Neuronal stem cell (in vitro differentiated cells): ENCODE measurements around the gene PFKP.

ENCODE experiments used
- DNase-seq: peaks from one replicate; pipeline ENCODE4 v3.0.0-alpha.2; 2013; ENCODE audit warnings: low spot score
- H2AFZ ChIP-seq: one replicate; pipeline ENCODE4 v1.6.1; 2013; ENCODE audit warnings: mild to moderate bottlenecking, low read length, inconsistent platforms
- H2AK5ac ChIP-seq: 2 replicates; pipeline ENCODE4 v1.6.1; 2013; ENCODE audit warnings: low read depth, mild to moderate bottlenecking, inconsistent platforms, low read length, moderate library complexity, mixed read lengths
- H2BK120ac ChIP-seq: 2 replicates; pipeline ENCODE4 v1.6.1; 2013; ENCODE audit warnings: low read depth, mild to moderate bottlenecking, inconsistent platforms, low read length, moderate library complexity, mixed read lengths
- H2BK12ac ChIP-seq: one replicate; pipeline ENCODE4 v1.6.1; 2013; ENCODE audit warnings: low read length, inconsistent platforms
- H2BK15ac ChIP-seq: 2 replicates; pipeline ENCODE4 v1.6.1; 2013; ENCODE audit warnings: mild to moderate bottlenecking, low read length, inconsistent platforms, mixed read lengths
- H2BK5ac ChIP-seq: one replicate; pipeline ENCODE4 v1.6.1; 2013; ENCODE audit warnings: inconsistent platforms, mild to moderate bottlenecking, low read length, moderate library complexity
- H3K14ac ChIP-seq: one replicate; pipeline ENCODE4 v1.6.1; 2013; ENCODE audit warnings: low read length, inconsistent platforms
- H3K18ac ChIP-seq: 2 replicates; pipeline ENCODE4 v1.6.1; 2013; ENCODE audit warnings: low read length, inconsistent platforms
- H3K23ac ChIP-seq: 2 replicates; pipeline ENCODE4 v1.6.1; 2013; ENCODE audit warnings: low read depth, mild to moderate bottlenecking, mixed read lengths, low read length, inconsistent platforms; ENCODE audit not compliant: poor library complexity
- H3K27ac ChIP-seq: replicated peaks from 3 replicates; pipeline ENCODE4 v1.5.1; 2013; ENCODE audit warnings: low read length, inconsistent platforms
- H3K27me3 ChIP-seq, 3 experiments: 2 replicates each; pipeline ENCODE4 v1.6.1; 2013; ENCODE audit warnings: low read length in 3 of 3, mild to moderate bottlenecking in 2 of 3, inconsistent platforms in 1 of 3, low read depth in 1 of 3, mixed read lengths in 1 of 3, moderate library complexity in 1 of 3; ENCODE audit not compliant: control insufficient read depth in 3 of 3, insufficient read depth in 3 of 3
- H3K36me3 ChIP-seq, 2 donors: replicated peaks in 1 of 2; 2 replicates each; pipeline ENCODE4 v1.6.1; 2013; ENCODE audit warnings: low read length in 2 of 2; ENCODE audit not compliant: control insufficient read depth in 2 of 2, insufficient read depth in 2 of 2
- H3K4ac ChIP-seq: 2 replicates; pipeline ENCODE4 v1.6.1; 2013; ENCODE audit warnings: inconsistent platforms, mild to moderate bottlenecking, low read length, moderate library complexity
- H3K4me1 ChIP-seq, 2 donors: 1 replicate in 1 of 2; 2 replicates in 1 of 2; pipeline ENCODE4 v1.6.1; 2013; ENCODE audit warnings: low read length in 2 of 2, low read depth in 1 of 2; ENCODE audit not compliant: control insufficient read depth in 2 of 2, insufficient read depth in 1 of 2
- H3K4me2 ChIP-seq: one replicate; pipeline ENCODE4 v1.6.1; 2013; ENCODE audit warnings: mild to moderate bottlenecking, low read length, inconsistent platforms; ENCODE audit not compliant: insufficient read depth, poor library complexity, severe bottlenecking
- H3K4me3 ChIP-seq, 2 donors: 2 replicates each; pipeline ENCODE4 v1.5.1; 2013; ENCODE audit warnings: low read length in 2 of 2, mild to moderate bottlenecking in 2 of 2, inconsistent platforms in 1 of 2, moderate library complexity in 1 of 2
- H3K79me1 ChIP-seq: one replicate; pipeline ENCODE4 v1.6.1; 2013; ENCODE audit warnings: low read depth, mild to moderate bottlenecking, inconsistent platforms, low read length, moderate library complexity
- H3K9ac ChIP-seq: one replicate; pipeline ENCODE4 v1.6.1; 2013; ENCODE audit warnings: mild to moderate bottlenecking, low read depth, low read length, inconsistent platforms; ENCODE audit not compliant: poor library complexity
- H3K9me3 ChIP-seq, 2 donors: replicated peaks in 1 of 2; 2 replicates each; pipeline versions ENCODE3 to v1.6.1; 2013; ENCODE audit warnings: low read length in 2 of 2, mild to moderate bottlenecking in 2 of 2, inconsistent platforms in 1 of 2, low read depth in 1 of 2, mixed read lengths in 1 of 2, moderate library complexity in 1 of 2; ENCODE audit not compliant: control insufficient read depth in 2 of 2, insufficient read depth in 1 of 2
- H4K8ac ChIP-seq: one replicate; pipeline ENCODE4 v1.6.1; 2013; ENCODE audit warnings: low read depth, mild to moderate bottlenecking, inconsistent platforms, low read length, moderate library complexity
- H4K91ac ChIP-seq: one replicate; pipeline ENCODE4 v1.6.1; 2013; ENCODE audit warnings: low read length, low read depth, mild to moderate bottlenecking, inconsistent platforms; ENCODE audit not compliant: poor library complexity
- whole genome bisulfite sequencing, 2 donors: extraction: QIAGEN DNeasy Blood & Tissue Kit; methylation state at CpG; one replicate each; pipeline ENCODE4 v1.1.7; 2013; ENCODE audit warnings: missing lambda C conversion rate in 2 of 2, mixed read lengths in 1 of 2; ENCODE audit not compliant: insufficient read length in 2 of 2, insufficient replicate concordance in 1 of 2; ENCODE audit errors: extremely low coverage in 2 of 2; 5-methylcytosine and 5-hydroxymethylcytosine counted together

PFKP gene

DNA sequence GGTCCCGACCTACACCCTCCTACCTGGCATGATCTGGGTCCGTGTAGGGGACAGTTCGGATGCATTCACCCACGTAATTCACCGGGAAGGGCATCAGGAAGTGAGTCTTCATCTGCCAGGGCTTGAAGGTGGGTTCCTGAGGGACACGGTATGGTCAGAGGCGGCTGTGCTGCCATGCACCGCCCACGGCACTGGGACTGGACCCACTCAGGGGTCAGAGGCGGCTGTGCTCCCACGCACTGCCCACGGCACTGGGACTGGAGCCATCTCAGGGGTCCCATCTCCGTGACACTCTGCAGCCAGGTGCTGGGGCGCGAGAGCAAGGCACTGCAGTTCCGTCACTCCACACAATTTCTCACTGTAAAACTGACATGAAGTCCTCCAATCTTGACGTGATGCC is 76.0 kb downstream of the PFKP start:
- H3K27ac ChIP-seq = no peak overlapping the region
- no peaks in the 10 kb centered on the region for H3K27me3 ChIP-seq
- no peak overlapping the region for H2BK5ac ChIP-seq
- no peaks in the 10 kb centered on the region for H3K4me1 ChIP-seq
- H3K9ac ChIP-seq = peak overlapping the region; percentile 40
- peak overlapping the region; percentile 39 for H4K91ac ChIP-seq
- H3K4ac ChIP-seq = no peak overlapping the region
- H3K79me1 ChIP-seq = no peaks in the 10 kb centered on the region
- DNase-seq = no peak
- H2BK12ac ChIP-seq = peak overlapping the region; percentile 50
- peaks cover 29 to 100% of the 10 kb centered on the region in 2 donors for H3K36me3 ChIP-seq
- no peak overlapping the region for H3K4me2 ChIP-seq
- no peak overlapping the region for H2BK15ac ChIP-seq
- H3K18ac ChIP-seq = no peak overlapping the region
- H2AFZ ChIP-seq = no peak overlapping the region
- no peaks in the 10 kb centered on the region for H3K9me3 ChIP-seq
- H2BK120ac ChIP-seq = no peak overlapping the region
- no peak overlapping the region for H3K14ac ChIP-seq
- no CpG with 5 or more reads among the region's 17 CpGs for WGBS, 2 donors
- H4K8ac ChIP-seq = no peak overlapping the region
- no peak overlapping the region for H3K23ac ChIP-seq
- no peak overlapping the region for H3K4me3 ChIP-seq
- H2AK5ac ChIP-seq = no peak overlapping the region

DNA sequence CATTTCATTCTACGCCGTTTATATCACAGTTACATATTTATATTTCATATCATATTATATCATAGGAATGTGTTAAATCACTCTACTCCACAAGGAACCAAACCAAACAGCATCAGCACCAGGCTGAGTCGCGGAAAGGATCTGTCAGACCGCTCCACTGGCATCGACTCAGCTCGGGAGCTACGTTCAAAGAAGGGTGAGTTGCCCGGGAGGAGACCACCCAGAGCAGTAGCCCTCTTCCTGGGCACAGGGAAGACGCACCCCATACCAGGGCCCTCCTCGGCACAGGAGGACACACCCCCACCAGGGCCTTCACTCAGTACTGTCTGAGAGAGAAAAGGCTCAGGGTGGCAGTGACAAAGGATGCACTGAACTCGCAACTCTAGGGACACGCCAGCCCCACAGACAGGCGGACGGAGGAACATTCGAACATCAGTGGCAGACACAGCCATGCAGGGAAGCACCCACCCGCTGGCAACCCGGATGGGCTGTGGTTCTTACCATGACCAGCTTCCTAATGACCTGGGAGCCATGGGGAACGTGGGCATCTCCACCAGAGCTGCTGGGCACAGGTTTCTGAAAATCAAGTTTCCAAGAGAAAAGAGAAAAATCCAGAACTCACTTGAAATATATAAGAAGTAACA is 76.6 kb downstream of the PFKP start:
- no peak overlapping the region for H3K4me2 ChIP-seq
- H2BK15ac ChIP-seq = no peak overlapping the region
- 100% methylated on average over 2 of the region's 19 CpGs for WGBS, 2 donors
- no peak for DNase-seq
- H3K36me3 ChIP-seq = peaks cover 26 to 100% of the 10 kb centered on the region in 2 donors
- H3K23ac ChIP-seq = no peak overlapping the region
- no peak overlapping the region for H2BK120ac ChIP-seq
- H3K4ac ChIP-seq = no peak overlapping the region
- H3K4me1 ChIP-seq = no peaks in the 10 kb centered on the region
- H2BK5ac ChIP-seq = no peak overlapping the region
- no peak overlapping the region for H2AK5ac ChIP-seq
- no peak overlapping the region for H3K9ac ChIP-seq
- no peak overlapping the region for H3K14ac ChIP-seq
- H2BK12ac ChIP-seq = no peak overlapping the region
- no peak overlapping the region for H3K4me3 ChIP-seq
- no peaks in the 10 kb centered on the region for H3K27me3 ChIP-seq
- H3K79me1 ChIP-seq = no peaks in the 10 kb centered on the region
- no peak overlapping the region for H2AFZ ChIP-seq
- H3K18ac ChIP-seq = no peak overlapping the region
- H3K9me3 ChIP-seq = no peaks in the 10 kb centered on the region
- H4K8ac ChIP-seq = no peak overlapping the region
- H3K27ac ChIP-seq = no peak overlapping the region
- peak overlapping the region; percentile 69 for H4K91ac ChIP-seq

DNA sequence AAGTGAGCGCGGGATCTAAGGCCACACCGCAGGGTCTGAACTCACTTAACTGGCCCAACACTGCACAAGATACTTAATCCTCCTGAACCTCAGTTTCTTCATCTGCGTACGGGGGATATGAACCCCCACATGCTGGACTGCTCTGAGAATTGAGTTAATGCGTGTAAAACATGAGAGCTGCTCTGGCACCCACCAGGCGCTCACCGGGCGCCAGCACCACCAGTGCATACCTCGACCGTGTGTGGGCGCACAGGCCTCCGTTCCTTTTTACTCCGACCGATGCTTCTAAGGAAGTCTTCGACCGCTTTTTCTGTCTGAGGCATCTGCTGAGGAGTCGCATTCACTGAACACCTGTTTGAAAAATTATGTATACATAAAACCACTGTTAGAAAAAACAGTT is 78.0 kb downstream of the PFKP start:
- Histone ChIP-seq H3K4me3 (no peak overlapping the region), H3K18ac (no peak overlapping the region), H3K4me2 (no peak overlapping the region), H2AK5ac (no peak overlapping the region), H3K9me3 (no peaks in the 10 kb centered on the region), H3K23ac (no peak overlapping the region), H4K8ac (no peak overlapping the region), H3K14ac (no peak overlapping the region), H4K91ac (no peak overlapping the region), H2BK15ac (no peak overlapping the region), H3K36me3 (peaks cover 26 to 99% of the 10 kb centered on the region in 2 donors), H3K79me1 (no peaks in the 10 kb centered on the region), H2AFZ (no peak overlapping the region), H3K4ac (no peak overlapping the region), H2BK12ac (no peak overlapping the region), H2BK5ac (no peak overlapping the region), H3K4me1 (no peaks in the 10 kb centered on the region), H3K9ac (no peak overlapping the region), H3K27ac (no peak overlapping the region), H3K27me3 (no peaks in the 10 kb centered on the region), H2BK120ac (no peak overlapping the region)
- DNase-seq = no peak
- WGBS, 2 donors = no CpG with 5 or more reads among the region's 18 CpGs

DNA sequence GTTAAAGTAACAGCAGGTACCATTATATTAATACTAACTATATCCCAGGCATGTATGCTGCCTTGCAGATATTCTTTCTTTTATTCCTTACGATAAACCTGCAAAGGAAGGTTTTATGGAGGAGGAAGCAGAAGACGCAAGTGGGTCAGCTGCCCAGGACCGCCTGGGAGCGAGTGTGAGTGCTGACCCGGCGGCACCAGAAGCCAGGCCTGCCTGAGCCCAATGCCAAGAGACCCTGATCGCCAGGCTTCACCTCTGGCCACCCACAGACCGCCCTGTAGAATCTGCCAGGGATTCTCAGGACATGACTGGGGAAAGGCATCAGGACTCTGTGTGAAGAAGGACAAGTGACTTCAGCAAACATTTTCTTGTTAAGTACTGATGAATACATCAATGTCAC is 78.9 kb downstream of the PFKP start:
- no CpG with 5 or more reads among the region's 8 CpGs for WGBS, 2 donors
- Histone ChIP-seq H3K79me1 (no peaks in the 10 kb centered on the region), H2BK5ac (no peak overlapping the region), H2BK15ac (no peak overlapping the region), H3K4me1 (no peaks in the 10 kb centered on the region), H3K36me3 (peaks cover 28 to 99% of the 10 kb centered on the region in 2 donors), H3K27ac (no peak overlapping the region), H3K9me3 (no peaks in the 10 kb centered on the region), H3K9ac (no peak overlapping the region), H3K27me3 (no peaks in the 10 kb centered on the region), H3K18ac (no peak overlapping the region), H4K91ac (no peak overlapping the region), H3K14ac (no peak overlapping the region), H2BK120ac (no peak overlapping the region), H3K4me2 (no peak overlapping the region), H3K4me3 (no peak overlapping the region), H3K23ac (no peak overlapping the region), H2AFZ (no peak overlapping the region), H3K4ac (no peak overlapping the region), H2BK12ac (no peak overlapping the region), H2AK5ac (no peak overlapping the region), H4K8ac (no peak overlapping the region)
- no peak for DNase-seq
